HG02884 (cell line): ENCODE data around the gene IRAK4.

ENCODE experiments used
- ATAC-seq: cut with Tn5 transposase; IDR thresholded peaks from one replicate; pipeline ENCODE4 v1.9.1; 2021; ENCODE audit warnings: mild to moderate bottlenecking, moderate library complexity; ENCODE audit not compliant: unreplicated experiment

Gene IRAK4

GRCh38 chr12:43835656-43836474 is 77.1 kb downstream of the IRAK4 start, which contains the start of gene TMEM117:
TSS of gene TMEM117 (plus strand) at chr12:43836081.
- ATAC-seq = peak; percentile 61

DNA sequence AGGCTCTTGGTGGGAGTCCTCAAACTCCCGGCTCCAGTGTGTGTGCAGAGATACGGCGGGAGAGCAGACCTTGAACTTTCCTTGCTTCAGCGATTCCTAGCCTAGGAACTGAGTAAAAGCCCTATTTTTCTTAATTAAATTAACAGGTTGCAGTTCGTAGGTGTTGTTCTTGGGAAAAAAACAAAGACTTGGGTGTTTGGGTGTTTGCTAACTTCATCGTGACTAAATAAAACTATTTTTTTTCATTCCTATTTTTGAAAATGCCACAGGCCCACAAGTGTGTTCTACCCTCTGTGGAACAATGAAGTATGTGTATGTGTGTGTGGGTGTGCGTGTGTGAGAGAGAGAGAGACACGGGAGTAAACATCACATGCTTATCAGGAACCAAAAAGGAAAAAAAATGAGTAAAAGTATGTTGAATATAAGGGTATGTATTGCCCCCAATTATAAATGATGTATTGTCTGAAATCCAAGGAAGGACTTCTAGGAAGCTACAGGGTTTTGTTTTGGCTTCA is 77.8 kb downstream of the IRAK4 start:
- peak; percentile 16 for ATAC-seq
